ENCODE results near the gene MS4A1. TPM values are rescaled to one million over a fixed set of nuclear protein-coding genes. Genes with fewer than 3 reads are reported as not detected.
"Not testable (repeated sequence)": the region's sequence is repeated elsewhere in the genome, so short reads cannot be mapped to it uniquely, and the experiment has no call there.

The MS4A1 gene
- total and polyA plus RNA-seq, 12 donors = 0.07 to 1.0 (median 0.47) TPM; not detected in 2

DNA sequence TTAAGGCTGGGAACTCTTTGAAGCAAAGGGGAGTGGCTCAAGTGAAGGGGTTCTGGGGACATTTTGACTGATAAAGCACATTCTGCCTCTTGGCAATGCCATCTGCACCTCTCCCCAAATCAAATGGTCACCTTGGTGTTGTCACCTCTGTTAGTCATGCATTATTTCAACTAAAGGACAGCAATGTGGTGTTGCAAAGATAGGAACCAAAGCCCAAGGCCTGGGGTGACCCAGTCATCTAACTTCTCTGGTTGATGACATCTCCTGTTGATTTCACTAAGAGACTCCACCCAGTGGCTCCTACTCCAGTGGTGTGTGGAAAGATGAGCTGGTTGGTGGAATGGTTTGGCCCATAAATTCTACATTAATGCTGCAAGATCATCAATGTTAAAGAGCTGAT is 7.8 kb upstream of the MS4A1 start:
- DNase-seq = no peak
- Histone ChIP-seq H3K4me1 (replicated peaks in 1 of 2) (no peaks in the 10 kb centered on the region), H3K36me3 (replicated peaks in 1 of 2) (no peaks in the 10 kb centered on the region), H3K27me3 (no peaks in the 10 kb centered on the region), H3K4me3 (no peak overlapping the region), H3K9me3 (replicated peaks in 1 of 3) (no peaks in the 10 kb centered on the region), H3K27ac (no peak overlapping the region)
- intact Hi-C loops (cut with DNase I) = no loop called here
- TF ChIP-seq, protein P1, sequence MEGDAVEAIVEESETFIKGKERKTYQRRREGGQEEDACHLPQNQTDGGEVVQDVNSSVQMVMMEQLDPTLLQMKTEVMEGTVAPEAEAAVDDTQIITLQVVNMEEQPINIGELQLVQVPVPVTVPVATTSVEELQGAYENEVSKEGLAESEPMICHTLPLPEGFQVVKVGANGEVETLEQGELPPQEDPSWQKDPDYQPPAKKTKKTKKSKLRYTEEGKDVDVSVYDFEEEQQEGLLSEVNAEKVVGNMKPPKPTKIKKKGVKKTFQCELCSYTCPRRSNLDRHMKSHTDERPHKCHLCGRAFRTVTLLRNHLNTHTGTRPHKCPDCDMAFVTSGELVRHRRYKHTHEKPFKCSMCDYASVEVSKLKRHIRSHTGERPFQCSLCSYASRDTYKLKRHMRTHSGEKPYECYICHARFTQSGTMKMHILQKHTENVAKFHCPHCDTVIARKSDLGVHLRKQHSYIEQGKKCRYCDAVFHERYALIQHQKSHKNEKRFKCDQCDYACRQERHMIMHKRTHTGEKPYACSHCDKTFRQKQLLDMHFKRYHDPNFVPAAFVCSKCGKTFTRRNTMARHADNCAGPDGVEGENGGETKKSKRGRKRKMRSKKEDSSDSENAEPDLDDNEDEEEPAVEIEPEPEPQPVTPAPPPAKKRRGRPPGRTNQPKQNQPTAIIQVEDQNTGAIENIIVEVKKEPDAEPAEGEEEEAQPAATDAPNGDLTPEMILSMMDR (IDR thresholded peaks at IDR 0.05) = no peak
- TF ChIP-seq POLR2A (IDR thresholded peaks at IDR 0.05) = no peak

DNA sequence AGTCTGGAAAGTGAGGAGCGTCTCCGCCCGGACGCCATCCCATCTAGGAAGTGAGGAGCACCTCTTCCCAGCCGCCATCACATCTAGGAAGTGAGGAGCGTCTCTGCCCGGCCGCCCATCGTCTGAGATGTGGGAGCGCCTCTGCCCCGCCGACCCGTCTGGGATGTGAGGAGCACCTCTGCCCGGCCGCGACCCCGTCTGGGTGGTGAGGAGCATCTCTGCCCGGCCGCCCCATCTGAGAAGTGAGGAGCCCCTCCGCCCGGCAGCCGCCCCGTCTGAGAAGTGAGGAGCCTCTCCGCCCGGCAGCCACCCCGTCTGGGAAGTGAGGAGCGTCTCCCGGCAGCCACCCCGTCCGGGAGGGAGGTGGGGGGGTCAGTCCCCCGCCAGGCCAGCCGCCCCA is 4.5 kb upstream of the MS4A1 start:
- H3K9me3 ChIP-seq (replicated peaks in 1 of 3); DNase-seq; intact Hi-C loops (cut with DNase I); H3K27me3 ChIP-seq; H3K27ac ChIP-seq; H3K4me3 ChIP-seq; H3K36me3 ChIP-seq (replicated peaks in 1 of 2); H3K4me1 ChIP-seq (replicated peaks in 1 of 2): not testable (repeated sequence)
- 93 to 95% (median 93%) methylated on average over 6 to 32 of the region's 32 CpGs; no CpG with 5 or more reads in 1 of the 4 donors for WGBS, 4 donors

GRCh38 chr11:60454212-60454611 is 1.4 kb upstream of the MS4A1 start:
- H3K4me3 ChIP-seq = no peak overlapping the region
- TF ChIP-seq POLR2A (IDR thresholded peaks at IDR 0.05) = no peak
- TF ChIP-seq, protein P1 (IDR thresholded peaks at IDR 0.05) = no peak
- no peaks in the 10 kb centered on the region for H3K36me3 ChIP-seq (replicated peaks in 1 of 2)
- no peak for DNase-seq
- intact Hi-C loops (cut with DNase I) = no loop called here
- no peaks in the 10 kb centered on the region for H3K4me1 ChIP-seq (replicated peaks in 1 of 2)
- H3K27ac ChIP-seq = no peak overlapping the region
- no peaks in the 10 kb centered on the region for H3K9me3 ChIP-seq (replicated peaks in 1 of 3)
- no peaks in the 10 kb centered on the region for H3K27me3 ChIP-seq

DNA sequence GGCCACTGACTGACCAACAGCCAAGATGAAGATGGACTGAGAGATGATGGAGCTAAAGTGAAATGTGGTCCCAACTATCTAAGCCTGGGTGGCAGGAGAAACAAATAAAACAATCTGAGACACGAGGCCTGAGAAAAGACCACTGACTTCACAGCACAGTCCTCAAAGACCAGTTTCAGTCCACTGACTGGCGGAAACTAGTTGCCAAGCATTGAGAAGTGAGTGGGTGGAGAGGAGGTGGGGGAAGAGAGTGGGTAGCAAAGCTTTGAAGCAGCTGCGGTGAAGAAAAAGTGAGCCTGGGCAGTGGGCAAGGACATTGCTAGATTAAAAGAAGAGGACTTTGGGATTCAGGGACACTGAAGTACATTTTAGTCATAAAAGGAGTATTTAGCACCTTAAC is 1.9 kb downstream of the MS4A1 start:
- intact Hi-C loops (cut with DNase I) = no loop called here
- Histone ChIP-seq H3K9me3 (replicated peaks in 1 of 3) (no peaks in the 10 kb centered on the region), H3K36me3 (replicated peaks in 1 of 2) (no peaks in the 10 kb centered on the region), H3K4me1 (replicated peaks in 1 of 2) (no peaks in the 10 kb centered on the region), H3K4me3 (no peak overlapping the region), H3K27me3 (no peaks in the 10 kb centered on the region), H3K27ac (no peak overlapping the region)
- TF ChIP-seq, protein P1 (IDR thresholded peaks at IDR 0.05) = no peak
- TF ChIP-seq POLR2A (IDR thresholded peaks at IDR 0.05) = no peak
- DNase-seq = no peak
- WGBS, 4 donors = 54 to 62% (median 57%) methylated on average over 3 of the region's 3 CpGs

DNA sequence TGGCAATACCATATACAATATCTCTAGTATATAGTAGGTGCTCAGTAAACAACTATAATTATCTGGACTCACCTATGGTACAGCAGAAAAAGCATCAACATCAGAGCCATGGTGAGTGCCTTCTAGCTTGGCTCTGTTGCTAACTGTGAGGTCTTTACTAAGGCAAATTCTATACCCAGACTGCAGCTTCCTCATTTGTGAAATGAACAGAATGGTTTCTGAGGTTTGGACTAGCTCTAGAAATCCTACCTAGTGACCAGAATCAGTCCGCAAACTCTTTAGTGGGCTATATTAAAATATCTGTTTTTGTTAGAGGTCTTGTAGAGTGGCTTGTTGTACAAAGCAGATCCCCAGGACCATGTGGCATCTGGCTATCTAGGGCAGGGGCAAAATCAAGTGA is 3.7 kb downstream of the MS4A1 start:
- Histone ChIP-seq H3K36me3 (replicated peaks in 1 of 2) (no peaks in the 10 kb centered on the region), H3K4me1 (replicated peaks in 1 of 2) (no peaks in the 10 kb centered on the region), H3K9me3 (replicated peaks in 1 of 3) (no peaks in the 10 kb centered on the region), H3K27me3 (no peaks in the 10 kb centered on the region), H3K27ac (no peak overlapping the region), H3K4me3 (no peak overlapping the region)
- TF ChIP-seq, protein P1 (IDR thresholded peaks at IDR 0.05) = no peak
- TF ChIP-seq POLR2A (IDR thresholded peaks at IDR 0.05) = no peak
- no peak for DNase-seq
- intact Hi-C loops (cut with DNase I) = no loop called here
- WGBS, 4 donors = 70 to 89% (median 80%) methylated on average over 1 of the region's 1 CpG
